Dermis microvascular lymphatic vessel endothelial cell (primary cell): ENCODE measurements around the gene FLNA. TPM values are rescaled to one million over a fixed set of nuclear protein-coding genes. Genes with fewer than 3 reads are reported as not detected.
"Not testable (repeated sequence)": the region's sequence is repeated elsewhere in the genome, so short reads cannot be mapped to it uniquely, and the experiment has no call there.

ENCODE experiments used
- DNase-seq, 2 donors: peaks; one replicate each; pipeline versions ENCODE4 v3.0.0 to v3.0.0-alpha.2; 2010; ENCODE audit warnings: low read depth in 2 of 2
- total RNA-seq: library from RNA; depleted of rRNA; stranded (reverse); fragments of >200 nt; gene quantifications from 2 replicates; pipeline ENCODE4 v1.2.1, GENCODE V29; 2014

Gene FLNA
- total RNA-seq, 1 donor from 2014 or later = 1,135 TPM

DNA sequence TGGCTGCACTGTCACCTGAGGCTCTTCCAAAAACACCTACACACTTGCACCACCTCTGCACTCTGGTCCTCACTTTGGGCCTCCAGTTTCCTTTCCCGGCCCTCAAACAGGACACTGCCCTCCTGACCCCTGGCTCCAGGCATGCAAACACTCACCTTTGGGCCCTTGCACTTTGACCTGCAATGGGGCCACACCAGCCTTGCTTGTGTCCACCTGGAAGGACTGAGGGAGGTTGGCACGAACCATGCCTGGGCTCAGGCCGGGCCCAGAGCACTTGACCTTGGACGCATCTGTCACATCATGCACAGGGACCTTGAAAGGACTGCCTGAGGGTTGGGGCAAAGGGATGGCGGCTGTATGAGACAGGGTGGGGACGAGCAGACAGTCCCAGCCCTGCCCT, 15.6 kb downstream of the FLNA start:
- DNase-seq = no peak

DNA sequence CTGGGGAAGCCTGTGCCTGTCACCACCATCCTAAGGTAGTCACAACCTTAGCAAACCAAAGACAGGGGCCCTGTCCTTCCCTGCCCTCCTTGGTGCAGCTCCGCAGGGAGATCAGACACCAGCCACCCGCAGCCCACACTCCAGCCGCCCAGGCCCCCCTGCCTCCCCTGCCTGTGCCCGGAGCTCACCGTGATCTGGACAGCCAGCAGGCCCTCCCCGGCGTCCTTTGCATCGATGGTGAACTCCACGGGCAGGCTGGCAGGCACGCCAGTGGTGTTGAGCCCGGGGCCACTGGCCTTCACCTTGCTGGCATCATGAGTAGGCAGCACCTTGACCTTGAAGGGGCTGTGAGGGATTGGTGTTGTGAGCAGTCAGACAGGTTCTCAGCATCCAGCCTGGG, 16.4 kb downstream of the FLNA start:
- no peak for DNase-seq

DNA sequence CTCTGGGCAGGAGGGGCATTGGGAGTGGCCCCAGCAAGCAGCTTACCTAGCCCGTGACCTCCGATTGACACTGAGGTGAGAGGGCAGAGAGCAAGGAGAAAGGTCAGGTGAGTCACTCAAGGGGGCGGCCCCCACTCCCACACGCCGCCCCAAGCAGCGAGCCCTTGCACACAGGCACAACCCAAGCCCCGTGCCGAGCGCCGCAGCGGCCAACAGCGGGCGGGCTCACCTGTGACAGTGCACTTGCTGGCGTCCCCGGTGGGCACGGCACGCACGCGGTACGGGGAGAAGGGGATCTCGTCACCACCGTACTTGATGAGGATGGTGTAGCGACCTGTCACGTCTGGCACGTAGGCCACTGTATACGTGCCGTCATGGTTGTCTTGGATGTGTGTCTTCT, 17.2 kb downstream of the FLNA start:
- no peak for DNase-seq

DNA sequence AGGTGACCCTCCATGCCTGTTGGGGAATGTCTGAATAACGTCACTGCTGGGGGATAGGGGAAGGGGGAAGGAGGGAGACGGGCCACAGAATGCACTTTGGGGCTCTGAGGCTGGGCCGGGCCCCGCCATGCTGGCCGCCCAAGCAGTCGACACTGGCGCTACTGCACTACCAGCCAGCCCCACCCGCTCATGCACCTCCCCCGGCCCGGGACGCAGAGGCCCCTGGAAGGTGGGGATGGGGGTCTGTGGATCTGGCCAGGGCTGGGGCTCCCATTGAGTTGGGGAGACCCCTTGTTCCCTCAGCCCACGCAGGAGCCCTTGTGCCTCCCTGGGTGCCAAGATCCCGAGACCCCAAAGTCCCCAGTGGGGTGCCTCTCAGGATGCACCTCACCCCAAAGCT, 17.8 kb downstream of the FLNA start:
- no peak for DNase-seq

DNA sequence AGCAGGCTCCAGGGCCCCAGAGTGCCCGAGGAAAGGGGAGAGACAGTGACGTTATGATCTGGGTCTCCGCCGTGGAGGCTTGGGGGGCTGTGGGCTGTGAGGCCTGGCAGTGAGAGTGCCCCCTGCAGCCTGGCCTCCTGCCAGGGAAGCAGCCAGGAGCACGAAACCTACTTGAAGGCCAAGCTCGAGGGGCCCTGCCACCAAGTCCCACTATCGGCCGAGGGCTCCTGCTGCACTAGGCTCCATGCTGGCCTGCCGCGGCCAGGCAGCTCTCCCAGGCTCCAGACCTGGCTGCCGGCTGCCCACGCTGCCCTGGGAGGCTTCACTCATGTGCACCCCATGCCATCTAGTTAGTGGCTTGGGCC, 18.7 kb downstream of the FLNA start:
- no peak for DNase-seq

DNA sequence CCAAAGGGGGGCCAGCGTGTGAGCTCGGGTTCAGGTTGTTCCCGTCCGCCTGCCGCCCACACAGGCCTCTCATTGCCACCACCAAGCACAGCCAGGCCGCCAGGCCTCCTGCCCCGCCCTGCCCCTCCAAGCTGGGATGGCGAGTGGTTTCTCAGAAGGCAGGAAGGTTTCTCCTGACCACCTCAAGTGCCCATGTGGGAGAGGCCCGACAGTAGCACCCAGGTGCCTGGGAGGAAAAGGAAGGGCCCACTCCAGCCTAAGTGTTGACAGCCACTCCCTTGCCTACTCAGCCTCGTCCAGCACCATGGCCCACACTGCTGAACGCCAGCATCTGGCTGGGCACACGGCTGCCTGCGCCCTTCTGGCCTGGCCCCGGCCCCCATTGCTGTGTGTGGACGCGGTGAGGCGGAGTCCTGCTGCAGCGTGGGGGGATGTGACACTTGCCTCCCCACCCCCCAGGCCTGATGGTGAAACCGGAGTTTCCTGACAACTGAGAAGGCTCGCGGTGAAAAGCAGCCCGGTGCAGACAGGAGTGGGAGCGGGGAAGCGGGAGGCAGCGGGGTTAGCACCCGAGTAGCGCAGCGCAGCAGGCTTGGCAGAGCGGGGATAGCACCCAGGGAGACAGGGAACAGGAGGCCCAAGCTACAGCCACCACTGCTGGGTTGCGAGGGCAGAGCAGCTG, 19.2 kb downstream of the FLNA start:
- DNase-seq = no peak

DNA sequence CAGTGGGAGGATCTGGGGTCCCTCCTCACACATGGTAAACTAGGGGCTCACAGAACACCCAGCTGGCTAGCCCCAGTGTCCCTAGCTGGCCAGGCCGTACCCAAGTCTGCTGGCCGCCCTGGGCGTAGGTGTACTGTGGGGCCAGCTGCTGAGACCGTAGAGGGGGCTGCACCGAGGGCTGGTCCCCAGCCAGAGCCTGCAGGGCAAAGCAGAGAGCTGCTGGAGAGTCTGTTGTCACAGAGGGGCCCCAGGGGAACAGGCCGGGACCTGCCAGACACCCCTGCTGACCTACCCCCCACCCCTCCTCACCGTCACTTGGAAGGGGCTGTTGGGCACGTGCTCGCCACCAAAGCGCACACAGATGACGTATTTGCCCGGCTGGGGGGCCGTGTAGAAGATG, 19.9 kb downstream of the FLNA start:
- DNase-seq = no peak

DNA sequence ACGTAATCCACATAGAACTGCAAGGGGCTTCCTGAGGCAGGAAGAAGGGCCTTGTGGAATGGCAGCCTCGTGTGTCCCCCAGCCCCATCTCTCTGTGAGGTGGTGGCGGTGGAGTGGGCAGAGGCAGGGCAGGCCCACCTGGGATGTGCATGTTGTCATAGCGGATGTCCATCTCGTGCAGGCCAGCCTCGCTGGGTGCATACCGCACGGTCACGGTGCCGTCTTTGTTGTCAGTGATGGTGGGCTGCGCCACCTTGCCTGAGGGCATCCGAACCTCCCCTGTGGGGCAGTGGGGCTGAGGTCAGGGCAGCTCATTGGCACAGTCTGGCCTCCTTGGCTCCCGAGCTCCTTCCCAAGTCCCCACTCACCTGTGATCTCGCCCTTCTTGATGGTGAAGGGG, 20.4 kb downstream of the FLNA start:
- DNase-seq = no peak

DNA sequence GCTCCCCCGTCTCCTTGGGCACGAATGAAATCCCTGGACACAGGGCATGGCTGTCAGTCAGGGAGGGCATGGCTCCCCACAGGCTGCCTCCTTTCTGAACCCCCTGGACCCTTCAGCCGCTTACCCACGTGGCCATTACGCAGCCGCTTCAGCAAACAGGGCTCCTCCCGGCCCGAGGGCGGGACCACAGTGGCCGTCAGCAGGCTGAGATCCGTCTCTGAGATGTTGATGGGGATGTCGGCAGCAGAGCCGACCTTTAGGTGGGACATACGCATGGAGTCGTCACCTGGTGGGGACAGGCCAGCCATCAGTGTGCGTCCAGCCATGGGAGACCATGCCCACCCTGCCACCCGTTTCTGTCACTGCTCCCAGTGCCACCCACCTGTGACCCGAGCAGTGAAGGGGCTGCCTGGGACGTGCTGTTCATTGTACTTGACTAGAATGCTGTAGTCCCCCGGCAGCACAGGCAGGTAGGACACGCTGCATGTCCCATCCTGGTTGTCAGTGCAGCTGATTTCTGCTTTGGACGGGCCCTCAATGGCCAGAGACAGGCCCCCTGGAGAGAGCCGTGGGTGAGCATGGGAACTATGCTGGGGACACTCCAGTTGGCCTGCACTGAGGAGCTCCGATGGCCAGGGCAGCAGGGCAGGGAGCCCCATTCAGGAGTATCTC, 21.1 kb downstream of the FLNA start:
- no peak for DNase-seq

DNA sequence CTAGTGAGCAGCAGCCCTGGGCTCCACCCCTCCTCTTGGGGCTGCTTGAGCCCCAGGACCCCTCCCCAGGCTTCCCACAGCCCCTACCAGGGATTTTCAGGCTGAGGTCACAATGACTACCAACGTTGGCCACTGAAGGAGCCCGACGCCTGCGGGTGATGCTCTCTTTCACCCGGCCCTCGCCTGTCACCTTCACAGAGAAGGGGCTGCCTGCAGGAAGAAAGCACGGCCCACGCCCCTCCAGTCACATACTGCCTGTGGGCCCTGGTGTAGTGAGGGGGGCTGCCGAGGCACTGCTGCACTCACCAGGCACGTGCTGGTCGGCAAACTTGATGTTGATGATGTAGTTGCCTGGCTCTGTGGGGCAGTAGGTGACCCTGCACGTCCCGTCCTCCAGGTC, 22.0 kb downstream of the FLNA start:
- no peak for DNase-seq

DNA sequence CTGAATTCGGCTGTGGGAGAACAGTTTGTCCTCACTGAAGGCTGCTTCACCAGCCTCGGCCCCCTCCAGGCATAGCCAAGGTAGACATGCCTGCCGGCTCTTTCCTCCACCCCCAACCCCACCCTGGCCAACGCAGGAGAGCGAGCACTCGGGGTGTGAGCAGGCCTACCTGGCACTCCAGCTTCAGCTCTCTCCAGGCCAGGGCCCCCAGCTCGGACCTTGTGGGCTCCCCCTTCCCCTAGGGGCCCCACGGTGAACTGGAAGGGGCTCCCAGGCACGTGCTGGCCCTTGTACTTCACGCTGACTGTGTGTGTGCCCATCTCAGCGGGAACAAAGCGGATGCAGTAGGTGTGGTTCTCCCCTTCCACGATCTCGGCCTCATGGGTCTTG, 22.4 kb downstream of the FLNA start:
- DNase-seq = no peak

DNA sequence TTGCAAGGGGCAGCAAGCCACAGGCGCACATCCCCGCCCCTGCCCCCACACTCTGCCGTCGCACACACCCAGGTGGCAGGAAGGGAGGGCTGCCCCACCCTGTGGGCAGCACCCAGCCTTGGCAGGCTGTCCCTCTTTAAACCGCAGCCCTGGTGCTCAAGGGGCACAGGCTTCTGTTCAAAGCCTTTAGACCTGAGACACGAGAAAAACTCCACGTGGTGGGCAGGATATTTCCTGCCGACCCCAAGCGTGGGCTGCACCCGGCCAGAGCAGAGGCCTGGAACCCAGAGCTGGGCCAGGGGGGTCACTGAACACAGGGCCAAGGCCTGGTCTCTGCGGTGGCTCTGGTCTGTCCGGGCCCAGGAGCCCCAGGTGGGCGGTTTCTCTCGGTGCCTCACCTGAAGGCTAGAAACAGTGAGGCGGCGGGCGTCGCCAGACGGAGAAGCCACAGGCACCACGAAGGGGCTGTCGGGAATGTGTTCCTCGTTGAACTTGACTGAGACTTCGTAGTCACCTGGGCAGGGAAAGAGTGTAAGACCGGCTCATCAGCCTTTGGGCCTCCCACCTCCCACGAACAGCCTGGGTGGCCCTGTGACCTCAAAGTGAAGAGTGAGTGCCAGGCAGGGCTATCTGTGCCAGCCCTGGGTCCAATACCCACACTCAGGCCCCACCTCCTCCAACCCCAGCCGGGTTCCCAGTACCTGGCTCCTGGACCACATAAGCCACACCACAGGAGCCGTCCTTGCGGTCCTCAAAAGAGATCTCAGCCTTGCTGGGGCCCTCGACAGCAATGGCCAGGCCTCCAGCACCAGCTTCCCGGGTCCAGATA, 23.0 kb downstream of the FLNA start:
- no peak for DNase-seq

DNA sequence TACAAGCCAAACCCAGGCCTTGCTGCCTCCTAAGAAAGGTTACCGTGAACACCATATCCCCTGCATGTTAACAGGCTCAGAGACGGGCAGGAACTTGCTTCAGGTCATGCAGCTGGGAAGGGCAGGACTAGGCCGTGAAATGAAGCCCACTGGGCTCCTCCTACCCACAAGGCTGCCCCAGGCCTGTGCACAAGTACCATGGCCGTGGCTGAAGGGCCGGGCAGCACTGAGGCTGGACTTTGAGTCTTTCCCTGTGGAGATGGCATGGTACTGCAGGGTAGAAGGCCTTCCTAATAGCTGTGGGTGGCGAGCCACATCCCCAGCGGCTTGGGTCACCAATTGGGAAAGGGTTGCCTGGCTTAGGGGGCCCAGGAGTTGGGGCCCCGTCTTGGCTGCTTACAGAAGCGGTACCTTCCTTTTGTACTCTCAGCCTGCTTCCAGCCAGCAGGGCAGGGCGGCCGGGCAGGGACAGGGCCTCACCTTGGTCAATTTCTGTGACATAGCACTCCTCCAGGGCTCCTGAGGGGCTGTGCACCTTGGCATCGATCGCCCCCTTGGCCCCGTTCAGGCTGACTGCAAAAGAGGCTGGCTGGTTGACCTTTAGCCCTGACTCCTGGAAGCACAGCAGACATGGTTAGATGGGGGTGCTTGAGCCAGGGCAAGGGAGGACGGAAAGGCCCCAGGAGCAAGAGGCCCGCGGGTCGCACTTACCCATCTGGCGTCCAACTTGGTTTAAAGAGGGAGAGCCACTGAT, 23.8 kb downstream of the FLNA start:
- DNase-seq = no peak

DNA sequence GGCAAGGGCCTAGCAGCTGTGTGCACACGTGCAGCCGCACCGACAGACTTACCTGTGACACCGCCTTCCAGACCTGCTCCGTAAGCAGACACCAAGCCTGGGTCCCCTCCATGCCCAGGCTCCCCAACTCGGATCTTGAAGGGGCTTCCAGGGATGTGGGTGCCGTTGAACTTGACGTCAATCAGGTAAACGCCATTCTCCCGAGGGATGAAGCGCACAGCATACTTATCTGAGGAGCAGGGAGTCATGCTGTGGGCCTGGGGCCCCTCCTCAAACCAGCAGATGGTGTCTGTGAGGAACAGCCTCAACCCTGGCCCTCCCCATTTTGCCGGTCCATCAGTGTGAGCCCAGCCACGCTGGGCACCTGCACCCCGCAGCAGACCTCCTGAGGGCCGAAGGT, 24.5 kb downstream of the FLNA start:
- DNase-seq = no peak

DNA sequence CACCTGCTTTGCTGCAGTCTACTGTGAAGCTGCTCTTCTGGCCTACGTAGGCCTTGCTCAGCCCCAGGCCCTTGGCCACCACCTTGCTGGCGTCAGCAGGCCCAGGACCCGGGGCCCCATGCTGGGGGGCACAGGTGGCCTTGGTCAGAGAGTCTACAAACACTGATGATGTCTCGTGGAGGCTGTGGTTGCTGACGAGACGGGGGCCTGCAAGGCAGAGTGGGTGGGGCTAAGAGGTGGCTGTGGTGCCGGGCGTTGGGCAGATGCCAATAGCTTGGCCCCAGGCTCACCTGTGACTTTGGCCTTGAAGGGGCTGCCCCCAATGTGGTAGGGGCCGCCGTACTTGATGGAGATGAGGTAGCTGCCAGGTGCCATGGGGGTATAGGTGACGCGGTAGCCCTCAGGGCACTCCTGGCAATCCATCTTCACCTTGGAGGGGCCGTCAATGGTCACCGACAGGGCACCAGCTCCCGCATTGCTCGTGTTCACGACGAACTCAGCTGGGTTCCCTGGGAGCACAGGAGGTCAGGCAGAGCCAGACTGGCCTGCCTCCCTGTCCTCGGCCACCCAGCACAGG, 25.0 kb downstream of the FLNA start:
- DNase-seq = no peak

DNA sequence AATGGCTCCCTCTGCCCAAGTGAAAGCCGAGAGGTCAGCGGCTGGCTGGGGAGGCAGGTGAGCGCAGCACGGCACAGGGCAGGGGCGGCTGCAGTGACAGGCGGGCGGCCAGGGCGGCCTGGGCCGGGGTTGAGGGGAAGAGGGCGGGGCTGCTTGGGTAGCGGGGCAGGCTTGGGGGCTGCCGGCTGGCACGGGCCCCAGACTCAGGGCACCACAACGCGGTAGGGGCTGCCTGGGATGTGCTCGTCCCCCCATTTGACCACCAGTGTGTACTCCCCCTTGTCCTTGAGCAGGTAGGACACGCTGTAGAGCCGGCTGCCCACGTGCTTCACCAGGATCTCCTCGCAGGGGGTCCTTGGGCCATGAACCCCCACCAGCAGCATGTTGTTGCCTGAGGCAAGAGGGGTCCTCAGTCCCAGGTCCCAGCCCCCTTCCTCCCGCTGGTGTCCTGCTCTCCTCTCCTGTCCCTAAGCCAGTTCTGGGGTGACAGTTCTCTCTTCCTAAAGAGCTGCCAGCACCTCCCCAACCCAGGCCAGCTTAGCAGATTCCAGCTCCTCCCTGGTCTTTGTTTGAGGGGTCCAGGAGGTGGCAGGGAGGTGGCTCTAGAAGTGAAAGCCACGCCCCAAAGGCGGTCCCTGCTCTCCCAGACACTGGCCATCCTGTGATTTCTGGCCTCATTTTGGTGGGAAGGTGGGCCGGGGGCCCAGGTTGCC, 25.6 kb downstream of the FLNA start:
- DNase-seq = no peak

DNA sequence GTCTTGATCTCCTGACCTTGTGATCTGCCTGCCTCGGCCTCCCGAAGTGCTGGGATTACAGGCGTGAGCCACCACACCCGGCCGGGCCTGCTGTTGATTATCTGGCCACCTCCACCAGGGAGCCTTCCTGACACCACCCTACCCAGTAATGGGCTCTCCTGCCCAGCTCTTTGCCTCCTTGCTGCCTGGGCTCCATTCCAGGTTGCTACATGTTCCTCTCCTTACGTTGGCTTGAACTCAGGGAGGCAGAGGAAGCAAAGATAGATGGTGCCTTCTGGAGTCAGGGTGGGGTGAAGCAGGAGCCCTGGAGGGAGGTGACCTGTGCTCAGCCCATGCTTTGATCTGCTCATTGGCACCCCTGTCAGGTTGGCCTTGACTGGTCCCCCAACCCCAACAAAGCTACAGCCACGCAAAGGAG, 26.3 kb downstream of the FLNA start:
- no peak for DNase-seq

DNA sequence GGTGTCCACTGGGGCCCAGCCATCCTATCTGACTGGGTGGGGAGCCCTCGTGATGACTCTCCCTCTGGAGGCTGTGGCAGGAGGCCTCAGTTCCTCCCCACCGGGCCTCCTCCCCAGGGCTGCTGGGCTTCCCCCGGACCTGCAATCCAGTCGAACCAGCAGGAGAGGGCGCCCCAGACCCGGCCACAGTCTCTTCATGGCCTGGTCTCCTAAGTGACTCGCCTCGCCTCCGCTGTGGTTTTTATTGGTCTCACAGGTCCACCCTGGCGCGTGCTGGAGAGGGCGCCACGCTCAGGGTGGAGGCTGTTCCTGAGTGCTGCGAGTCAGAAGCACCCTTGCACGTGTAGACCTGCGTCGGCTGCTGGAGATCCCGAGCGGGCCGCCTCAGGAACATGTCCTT, 30.8 kb downstream of the FLNA start:
- not testable (repeated sequence) for DNase-seq

DNA sequence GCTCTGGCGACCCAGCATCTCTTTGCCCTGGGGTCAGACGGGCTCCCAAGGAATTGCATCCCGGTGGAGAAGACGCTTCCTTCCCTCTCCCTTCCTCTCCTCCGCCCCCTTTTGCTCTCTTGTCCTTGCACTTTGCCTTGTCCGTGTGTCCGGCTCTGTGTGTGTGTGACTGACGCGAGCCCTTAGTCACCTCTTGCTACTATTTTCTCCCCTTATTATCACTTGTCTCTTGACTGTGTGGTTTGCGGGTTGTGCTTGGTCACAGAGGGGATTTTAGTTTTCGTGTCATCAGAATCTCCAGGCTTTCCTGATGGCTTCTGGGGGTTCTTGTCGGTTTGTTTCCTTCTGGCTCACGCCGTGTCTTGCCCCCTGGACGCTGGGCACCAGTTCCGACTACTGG, 31.4 kb downstream of the FLNA start:
- not testable (repeated sequence) for DNase-seq

DNA sequence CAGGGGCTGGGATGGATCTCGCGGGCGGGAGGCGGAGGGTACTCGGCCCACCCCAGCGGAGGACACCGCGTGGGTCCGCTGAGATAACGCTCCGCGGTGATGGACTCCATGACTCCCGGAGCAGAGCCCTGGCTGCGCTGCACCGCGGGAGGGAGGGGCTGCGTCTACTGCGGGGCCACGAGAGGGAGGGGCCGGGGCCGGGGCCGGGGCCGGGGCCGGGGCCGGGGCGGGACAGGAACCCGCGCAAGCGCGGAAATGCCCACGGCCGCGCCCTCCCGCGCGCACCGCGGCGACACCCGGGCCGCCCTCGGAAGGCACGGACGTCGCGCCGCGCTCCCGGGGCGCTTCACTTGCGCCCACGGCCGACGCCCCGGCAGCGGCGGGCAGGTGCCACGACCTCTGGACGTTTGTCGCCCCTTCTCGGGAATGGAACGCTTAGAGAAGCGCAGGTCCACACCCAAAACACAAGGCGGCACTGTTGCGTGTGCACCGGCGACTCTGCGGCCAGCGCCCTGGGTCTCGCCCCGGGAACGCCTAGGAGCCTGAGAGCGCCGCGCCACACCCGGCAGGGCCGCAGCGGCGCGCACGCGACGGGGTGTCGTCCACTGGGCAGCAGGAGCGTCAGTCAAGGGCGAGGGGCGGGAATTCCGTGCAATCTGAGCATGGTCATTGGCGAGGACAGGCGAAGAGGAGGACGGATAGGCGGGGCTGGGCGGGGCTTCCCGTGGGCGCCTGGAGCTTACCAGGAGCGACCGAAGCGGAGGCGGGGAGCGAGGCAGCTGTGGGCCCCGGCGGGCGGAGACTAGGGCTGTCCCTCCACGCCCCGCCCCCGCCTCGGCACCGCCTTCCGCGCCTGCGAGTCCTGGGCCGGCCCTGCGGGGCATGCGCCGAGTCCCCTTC, 32.8 kb downstream of the FLNA start:
- not testable (repeated sequence) for DNase-seq
